Esophagus muscularis mucosa (tissue), 4 donors: ENCODE data around the gene LMAN2L. TPM values are rescaled to one million over a fixed set of nuclear protein-coding genes. Genes with fewer than 3 reads are reported as not detected.
A peak's percentile ranks its signal among the peaks of the same experiment; 100 is the strongest.
"Not testable (repeated sequence)": the region's sequence is repeated elsewhere in the genome, so short reads cannot be mapped to it uniquely, and the experiment has no call there.

ENCODE experiments used
- DNase-seq: peaks from one replicate; pipeline ENCODE4 v3.0.0-alpha.2; 2017; ENCODE audit errors: extremely low spot score
- H3K27ac ChIP-seq, 4 donors: fragments of 200-600 bp; sonication (generic); replicated peaks in 1 of 4; 1 replicate in 3 of 4; 2 replicates in 1 of 4; pipeline ENCODE4 v1.5.1; 2016 to 2019; ENCODE audit warnings: mild to moderate bottlenecking in 1 of 4
- H3K27me3 ChIP-seq, 4 donors: fragments of 200-600 bp; sonication (generic); one replicate each; pipeline versions ENCODE4 v1.5.1 to v1.6.0; 2016 to 2019
- H3K36me3 ChIP-seq, 4 donors: fragments of 200-600 bp; sonication (generic); one replicate each; pipeline ENCODE4 v1.5.1; 2016 to 2019
- H3K4me1 ChIP-seq, 4 donors: fragments of 200-600 bp; sonication (generic); one replicate each; pipeline ENCODE4 v1.5.1; 2016 to 2019
- H3K4me3 ChIP-seq, 4 donors: fragments of 200-600 bp; sonication (generic); 1 replicate in 2 of 4; 2 replicates in 2 of 4; pipeline ENCODE4 v1.5.1; 2016 to 2019; ENCODE audit warnings: mild to moderate bottlenecking in 4 of 4, moderate library complexity in 1 of 4
- H3K9me3 ChIP-seq, 4 donors: fragments of 200-600 bp; sonication (generic); 1 replicate in 3 of 4; 2 replicates in 1 of 4; pipeline ENCODE4 v1.5.1; 2016 to 2019
- EP300 ChIP-seq: sonication (generic); formaldehyde crosslinking; IDR thresholded peaks from one replicate; pipeline ENCODE4 v1.6.1; 2017; ENCODE audit warnings: antibody characterized with exemption
- POLR2A ChIP-seq: fragments of 450-650 bp; IDR thresholded peaks from one replicate; pipeline ENCODE4 v1.6.1; 2017; ENCODE audit warnings: antibody characterized with exemption, moderate library complexity, mild to moderate bottlenecking, low read depth
- POLR2AphosphoS5 ChIP-seq, 2 donors: sonication (generic); formaldehyde crosslinking; IDR thresholded peaks; one replicate each; pipeline ENCODE4 v1.6.1; 2017; ENCODE audit warnings: antibody characterized with exemption in 2 of 2
- WGBS: methylation state at CpG from one replicate; pipeline ENCODE4 v1.1.5; 2018; 5-methylcytosine and 5-hydroxymethylcytosine counted together
- intact Hi-C: fragments of 100-400 bp; cut with DNase I; formaldehyde crosslinking; loops from one replicate; pipeline ENCODE4 v1.15.1; 2023
- total RNA-seq, 4 donors: library from RNA; depleted of rRNA; stranded (reverse); fragments of >200 nt; gene quantifications; one replicate each; pipeline versions ENCODE4 v1.1.0 to v1.2.1, GENCODE V29; 2016
- TF ChIP-seq, protein P1 (sequence below), 3 experiments: fragments of 200-600 bp in 2 of 3; fragments of 450-650 bp in 1 of 3; sonication (generic) in 2 of 3; IDR thresholded peaks; one replicate each; pipeline ENCODE4 v1.5.1; 2017 to 2019; ENCODE audit warnings: antibody characterized with exemption in 3 of 3, mild to moderate bottlenecking in 2 of 3, moderate library complexity in 1 of 3

The LMAN2L gene
- total RNA-seq, 4 donors from 2014 or later, result 13.7 to 22.1 (median 21.2) TPM

DNA sequence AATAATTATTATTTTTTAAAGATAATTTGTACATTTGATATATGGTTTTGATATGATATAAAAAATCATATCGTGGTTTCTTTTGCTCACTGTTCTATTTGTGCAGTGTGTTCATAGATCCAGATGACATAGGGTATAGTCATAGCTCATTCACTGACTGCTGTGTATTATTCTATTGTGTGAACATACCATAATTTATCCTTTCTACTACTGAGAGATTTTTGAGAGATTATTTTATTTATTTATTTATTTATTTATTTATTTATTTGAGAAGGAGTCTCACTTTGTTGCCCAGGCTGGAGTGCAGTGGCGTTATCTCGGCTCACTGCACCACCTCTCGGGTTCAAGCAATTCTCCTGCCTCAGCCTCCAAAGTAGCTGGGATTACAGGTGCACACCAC, 58.3 kb downstream of the LMAN2L start:
- Histone ChIP-seq H3K9me3 (no peaks in the 10 kb centered on the region), H3K27ac (no peak overlapping the region), H3K4me3 (no peak overlapping the region), H3K27me3 (peaks cover 0 to 14% (median 0%) of the 10 kb centered on the region in 4 donors), H3K36me3 (no peaks in the 10 kb centered on the region), H3K4me1 (peaks cover 6 to 12% (median 9%) of the 10 kb centered on the region in 4 donors)
- intact Hi-C loops, result no loop called here
- DNase-seq, result no peak
- WGBS, result 92% methylated on average over 4 of the region's 4 CpGs
- no peak for TF ChIP-seq POLR2A
- no peak for TF ChIP-seq EP300

DNA sequence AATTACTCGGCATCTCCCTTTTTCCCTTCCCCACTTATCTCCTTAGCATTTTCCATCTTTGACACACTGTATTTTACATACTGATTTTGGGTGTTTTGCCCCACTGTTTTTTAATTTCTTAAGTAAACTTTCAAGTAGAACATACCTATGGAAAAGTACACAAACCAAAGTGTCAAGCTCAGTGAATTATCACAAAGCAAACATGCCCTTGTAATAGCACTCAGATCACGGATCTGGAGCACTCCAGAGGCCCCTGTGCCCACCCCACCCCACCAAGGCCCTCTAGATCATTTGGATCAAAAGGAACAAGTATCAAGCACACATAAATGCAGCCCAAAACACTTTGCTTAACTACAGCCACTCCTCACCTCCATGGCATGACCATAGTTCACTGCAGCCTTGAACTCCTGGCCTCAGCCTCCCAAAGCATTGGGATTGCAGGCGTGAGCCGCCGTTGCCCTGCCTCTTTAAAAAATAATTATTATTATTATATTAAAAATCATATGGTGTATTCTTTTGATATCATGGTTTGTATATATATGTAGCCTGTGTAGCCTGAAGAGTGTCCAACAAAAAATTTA, 59.2 kb downstream of the LMAN2L start:
- TF ChIP-seq EP300 (no peak), POLR2AphosphoS5 (IDR thresholded peaks at IDR 0.05) (no peak), POLR2A (no peak)
- TF ChIP-seq, protein P1, sequence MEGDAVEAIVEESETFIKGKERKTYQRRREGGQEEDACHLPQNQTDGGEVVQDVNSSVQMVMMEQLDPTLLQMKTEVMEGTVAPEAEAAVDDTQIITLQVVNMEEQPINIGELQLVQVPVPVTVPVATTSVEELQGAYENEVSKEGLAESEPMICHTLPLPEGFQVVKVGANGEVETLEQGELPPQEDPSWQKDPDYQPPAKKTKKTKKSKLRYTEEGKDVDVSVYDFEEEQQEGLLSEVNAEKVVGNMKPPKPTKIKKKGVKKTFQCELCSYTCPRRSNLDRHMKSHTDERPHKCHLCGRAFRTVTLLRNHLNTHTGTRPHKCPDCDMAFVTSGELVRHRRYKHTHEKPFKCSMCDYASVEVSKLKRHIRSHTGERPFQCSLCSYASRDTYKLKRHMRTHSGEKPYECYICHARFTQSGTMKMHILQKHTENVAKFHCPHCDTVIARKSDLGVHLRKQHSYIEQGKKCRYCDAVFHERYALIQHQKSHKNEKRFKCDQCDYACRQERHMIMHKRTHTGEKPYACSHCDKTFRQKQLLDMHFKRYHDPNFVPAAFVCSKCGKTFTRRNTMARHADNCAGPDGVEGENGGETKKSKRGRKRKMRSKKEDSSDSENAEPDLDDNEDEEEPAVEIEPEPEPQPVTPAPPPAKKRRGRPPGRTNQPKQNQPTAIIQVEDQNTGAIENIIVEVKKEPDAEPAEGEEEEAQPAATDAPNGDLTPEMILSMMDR (IDR thresholded peaks at IDR 0.05), result no peak
- Histone ChIP-seq H3K4me3 (no peak overlapping the region), H3K36me3 (no peaks in the 10 kb centered on the region), H3K27ac (no peak overlapping the region), H3K27me3 (peaks cover 0 to 7% (median 0%) of the 10 kb centered on the region in 4 donors), H3K4me1 (peaks cover 2 to 6% (median 6%) of the 10 kb centered on the region in 4 donors), H3K9me3 (no peaks in the 10 kb centered on the region)
- WGBS, result 85% methylated on average over 5 of the region's 5 CpGs
- intact Hi-C loops, result no loop called here
- DNase-seq, result no peak

DNA sequence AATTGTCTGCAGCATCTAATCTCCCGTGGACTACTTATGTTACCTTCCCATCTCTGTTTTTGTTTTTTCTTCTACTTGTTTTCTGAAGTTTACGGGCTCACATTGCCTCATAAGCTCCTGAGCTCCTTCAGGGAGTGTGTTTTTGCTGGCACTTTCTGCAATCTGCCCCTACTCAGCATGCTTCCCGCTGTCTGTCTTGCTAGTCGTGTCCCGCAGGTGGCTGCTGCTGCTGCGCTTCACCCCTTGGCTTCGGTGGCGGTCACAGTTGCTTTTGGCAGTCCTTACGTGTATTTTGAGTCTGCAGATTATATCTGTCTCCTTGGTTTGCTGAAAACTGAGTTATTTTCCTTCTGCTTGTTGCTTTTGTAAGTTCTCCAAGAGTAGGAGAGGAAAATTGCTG, 60.0 kb downstream of the LMAN2L start:
- 47% methylated on average over 9 of the region's 9 CpGs for WGBS
- Histone ChIP-seq H3K4me1 (no peaks in the 10 kb centered on the region), H3K4me3 (no peak overlapping the region), H3K9me3 (no peaks in the 10 kb centered on the region), H3K27ac (no peak overlapping the region), H3K36me3 (no peaks in the 10 kb centered on the region), H3K27me3 (no peaks in the 10 kb centered on the region)
- TF ChIP-seq EP300 (no peak), POLR2AphosphoS5 (IDR thresholded peaks at IDR 0.05) (no peak), POLR2A (no peak)
- TF ChIP-seq, protein P1 (IDR thresholded peaks at IDR 0.05), result no peak
- DNase-seq, result no peak
- intact Hi-C loops, result no loop called here

DNA sequence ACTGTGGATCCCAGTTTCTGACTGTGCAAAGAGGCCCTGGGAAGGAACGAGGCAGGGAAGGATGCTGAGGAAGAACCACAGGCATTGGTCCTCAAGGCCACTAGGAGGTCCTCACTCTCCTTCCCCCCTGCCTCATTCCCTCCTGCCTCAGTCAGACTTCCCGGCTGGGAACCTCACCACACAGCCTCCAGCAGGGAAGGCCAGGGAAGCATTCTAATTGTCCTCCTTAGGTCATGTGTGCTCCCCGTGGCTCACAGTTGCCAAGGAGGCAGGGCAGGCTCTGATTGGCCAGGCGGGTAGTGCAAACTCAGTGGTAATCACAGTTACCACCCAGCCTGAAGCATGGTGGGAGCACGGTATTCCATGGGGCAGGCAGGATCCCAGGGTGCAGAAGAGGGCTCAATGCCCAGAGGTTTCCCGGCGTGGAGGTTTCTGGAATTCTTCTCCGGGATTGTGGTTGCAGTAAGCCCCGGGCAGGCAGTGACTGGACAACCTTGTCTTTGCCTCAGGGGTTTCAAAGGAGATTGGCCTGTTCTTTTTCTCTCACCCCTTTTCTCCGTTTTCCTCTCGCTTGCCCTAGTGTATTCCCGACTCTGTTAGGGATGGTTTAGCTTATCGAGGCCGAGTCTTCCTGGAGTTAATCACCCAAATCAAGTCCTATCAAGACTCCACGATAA, 70.2 kb downstream of the LMAN2L start:
- Histone ChIP-seq H3K36me3 (no peaks in the 10 kb centered on the region), H3K4me3 (no peak overlapping the region), H3K4me1 (peaks cover 11 to 14% (median 13%) of the 10 kb centered on the region in 4 donors), H3K9me3 (peaks cover 0 to 1% (median 0%) of the 10 kb centered on the region in 4 donors), H3K27me3 (no peaks in the 10 kb centered on the region), H3K27ac (no peak overlapping the region)
- DNase-seq, result no peak
- 93% methylated on average over 14 of the region's 15 CpGs for WGBS
- no peak for TF ChIP-seq EP300
- no peak for TF ChIP-seq POLR2A
- TF ChIP-seq POLR2AphosphoS5 (IDR thresholded peaks at IDR 0.05), result no peak
- TF ChIP-seq, protein P1 (IDR thresholded peaks at IDR 0.05), result no peak
- intact Hi-C loops, result no loop called here

DNA sequence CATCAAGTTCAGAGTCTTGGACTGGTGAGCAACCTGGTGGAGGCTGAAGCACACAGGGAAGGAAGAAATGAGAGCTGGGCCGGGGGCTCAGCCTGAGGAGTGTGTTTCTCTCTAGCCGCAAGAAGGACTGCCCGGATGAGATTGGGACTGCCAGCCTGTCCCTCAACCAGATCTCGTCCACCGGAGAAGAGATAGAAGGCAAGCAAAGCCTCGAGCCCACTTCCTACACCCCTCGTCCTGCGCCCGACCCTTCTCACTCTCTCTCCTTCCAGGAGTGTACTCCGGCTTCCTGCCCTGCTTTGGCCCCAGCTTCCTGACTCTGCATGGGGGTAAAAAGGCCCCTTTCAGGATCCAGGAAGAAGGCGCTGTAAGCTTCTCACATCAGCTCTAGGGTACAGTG, 71.1 kb downstream of the LMAN2L start:
- Histone ChIP-seq H3K4me3 (no peak overlapping the region), H3K27me3 (no peaks in the 10 kb centered on the region), H3K36me3 (no peaks in the 10 kb centered on the region), H3K9me3 (peaks cover 0 to 8% (median 0%) of the 10 kb centered on the region in 4 donors), H3K27ac (no peak overlapping the region), H3K4me1 (peaks cover 12 to 16% (median 13%) of the 10 kb centered on the region in 4 donors)
- intact Hi-C loops, result no loop called here
- no peak for TF ChIP-seq EP300
- no peak for TF ChIP-seq POLR2AphosphoS5 (IDR thresholded peaks at IDR 0.05)
- TF ChIP-seq, protein P1 (IDR thresholded peaks at IDR 0.05), result no peak
- no peak for TF ChIP-seq POLR2A
- WGBS, result 84% methylated on average over 8 of the region's 11 CpGs
- no peak for DNase-seq

DNA sequence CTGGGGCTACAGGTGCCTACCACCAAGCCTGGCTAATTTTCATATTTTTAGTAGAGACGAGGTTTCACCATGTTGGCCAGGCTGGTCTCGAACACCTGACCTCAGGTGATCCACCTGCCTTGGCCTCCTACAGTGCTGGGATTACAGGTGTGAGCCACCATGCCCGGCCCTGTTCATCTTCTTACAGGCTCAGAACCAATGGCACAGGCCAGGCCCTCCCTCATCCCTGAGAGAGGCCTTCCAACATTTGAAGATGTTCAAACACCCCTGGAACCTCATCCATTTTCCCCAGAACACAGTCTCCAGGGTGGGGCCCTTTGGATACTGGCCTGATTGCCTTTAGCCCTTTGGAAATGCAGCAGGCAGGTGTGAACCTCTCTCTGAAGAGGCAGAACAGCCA, 74.1 kb downstream of the LMAN2L start:
- H3K9me3 ChIP-seq, H3K4me3 ChIP-seq, H3K27me3 ChIP-seq, H3K36me3 ChIP-seq, DNase-seq, intact Hi-C loops: not testable (repeated sequence)
- peaks cover 12 to 16% (median 13%) of the 10 kb centered on the region in 4 donors for H3K4me1 ChIP-seq
- H3K27ac ChIP-seq, result peak overlapping the region; percentile 67 to 79 (median 76)
- WGBS, result 92% methylated on average over 2 of the region's 3 CpGs
